Islet precursor cell (in vitro differentiated cells): ENCODE data around the gene CD84.
"Not testable (repeated sequence)": the region's sequence is repeated elsewhere in the genome, so short reads cannot be mapped to it uniquely, and the experiment has no call there.

Experiments
- DNase-seq: peaks from one replicate; pipeline ENCODE4 v3.0.0-alpha.2; 2018

CD84 gene

GRCh38 chr1:160567858-160568682 lies 11.2 kb downstream of the CD84 start:
- DNase-seq = no peak

- DNase-seq = no peak
Observed at GRCh38 chr1:160567341-160567740, 12.0 kb downstream of the CD84 start.

GRCh38 chr1:160565564-160565963 lies 13.7 kb downstream of the CD84 start:
- DNase-seq = no peak

GRCh38 chr1:160563230-160563629 lies 16.1 kb downstream of the CD84 start:
- DNase-seq = not testable (repeated sequence)

- not testable (repeated sequence) for DNase-seq
Observed at GRCh38 chr1:160562745-160563144, 16.6 kb downstream of the CD84 start.

GRCh38 chr1:160560806-160561205 lies 18.5 kb downstream of the CD84 start:
- DNase-seq = no peak

- no peak for DNase-seq
Observed at GRCh38 chr1:160560045-160560705, 19.1 kb downstream of the CD84 start.

GRCh38 chr1:160559437-160559836 lies 19.9 kb downstream of the CD84 start:
- not testable (repeated sequence) for DNase-seq

GRCh38 chr1:160558660-160559380 lies 20.5 kb downstream of the CD84 start:
- no peak for DNase-seq

GRCh38 chr1:160553778-160554177 lies 25.5 kb downstream of the CD84 start:
- no peak for DNase-seq

- DNase-seq = no peak
Observed at GRCh38 chr1:160552425-160552824, 26.9 kb downstream of the CD84 start.

- DNase-seq = no peak
Observed at GRCh38 chr1:160550572-160551034, 28.7 kb downstream of the CD84 start.

- no peak for DNase-seq
Observed at GRCh38 chr1:160549665-160550006, 29.7 kb downstream of the CD84 start.

- no peak for DNase-seq
Observed at GRCh38 chr1:160548960-160549664, 30.2 kb downstream of the CD84 start.

GRCh38 chr1:160548183-160548582 lies 31.1 kb downstream of the CD84 start:
- no peak for DNase-seq

GRCh38 chr1:160547422-160547821 lies 31.9 kb downstream of the CD84 start:
- no peak for DNase-seq

GRCh38 chr1:160546942-160547341 lies 32.4 kb downstream of the CD84 start:
- DNase-seq = no peak

- no peak for DNase-seq
Observed at GRCh38 chr1:160544647-160545046, 34.6 kb downstream of the CD84 start.

- DNase-seq = no peak
Observed at GRCh38 chr1:160542303-160542945, 36.9 kb downstream of the CD84 start.

- DNase-seq = no peak
Observed at GRCh38 chr1:160541622-160542302, 37.5 kb downstream of the CD84 start.

GRCh38 chr1:160540859-160541233 lies 38.5 kb downstream of the CD84 start:
- DNase-seq = no peak
